ENCODE data around the gene RICTOR.

The RICTOR gene

GRCh38 chr5:39074017-39074814 lies at the start of gene RICTOR:
Gene RICTOR, minus strand, starts transcription at chr5:39074399. Its CDS starts 22 bp downstream, at chr5:39074377.
- DNase-seq = peak; percentile 88 to 94

- no peak for DNase-seq
Observed at GRCh38 chr5:39121922-39122321, 47.7 kb upstream of the RICTOR start.

GRCh38 chr5:39121315-39121714 lies 47.1 kb upstream of the RICTOR start:
- DNase-seq = no peak

- no peak for DNase-seq
Observed at GRCh38 chr5:39120052-39120420, 45.8 kb upstream of the RICTOR start.

- no peak for DNase-seq
Observed at GRCh38 chr5:39119404-39120051, 45.3 kb upstream of the RICTOR start.

GRCh38 chr5:39118638-39119037 lies 44.4 kb upstream of the RICTOR start:
- no peak for DNase-seq

- no peak for DNase-seq
Observed at GRCh38 chr5:39117401-39117800, 43.2 kb upstream of the RICTOR start.

- no peak for DNase-seq
Observed at GRCh38 chr5:39116344-39117170, 42.4 kb upstream of the RICTOR start.

GRCh38 chr5:39115644-39116343 lies 41.6 kb upstream of the RICTOR start:
- no peak for DNase-seq

GRCh38 chr5:39114155-39114554 lies 40.0 kb upstream of the RICTOR start:
- no peak for DNase-seq

- DNase-seq = no peak
Observed at GRCh38 chr5:39113354-39113953, 39.3 kb upstream of the RICTOR start.

- DNase-seq = no peak
Observed at GRCh38 chr5:39109606-39110005, 35.4 kb upstream of the RICTOR start.

GRCh38 chr5:39108987-39109386 lies 34.8 kb upstream of the RICTOR start:
- DNase-seq = no peak

- no peak for DNase-seq
Observed at GRCh38 chr5:39107350-39107749, 33.2 kb upstream of the RICTOR start.

GRCh38 chr5:39106322-39106721 lies 32.1 kb upstream of the RICTOR start:
- no peak for DNase-seq

- DNase-seq = no peak
Observed at GRCh38 chr5:39104221-39104620, 30.0 kb upstream of the RICTOR start.

GRCh38 chr5:39102684-39103155 lies 28.5 kb upstream of the RICTOR start:
- DNase-seq = no peak

GRCh38 chr5:39100851-39101396 lies 26.7 kb upstream of the RICTOR start:
- DNase-seq = no peak

GRCh38 chr5:39100301-39100850 lies 26.2 kb upstream of the RICTOR start:
- no peak for DNase-seq

- no peak for DNase-seq
Observed at GRCh38 chr5:39099831-39100230, 25.6 kb upstream of the RICTOR start.

GRCh38 chr5:39093352-39093751 lies 19.2 kb upstream of the RICTOR start:
- no peak for DNase-seq

All from stimulated activated CD4-positive, alpha-beta T cell treated with anti-CD3 and anti-CD28 coated beads, Interleukin-2, amount 100 ng/mL, for 48 hours (primary cell).